WTC11 (cell line): Measurements from ENCODE around the gene CREBBP. TPM values are rescaled to one million over a fixed set of nuclear protein-coding genes. Genes with fewer than 3 reads are reported as not detected.

Experiments
- ATAC-seq: fragments of 200-7000 bp; cut with Tn5 transposase; 2 replicates; pipeline ENCODE4 v1.10.0; 2021; ENCODE audit warnings: mild to moderate bottlenecking, moderate library complexity
- CTCF ChIA-PET: fragments of 300-600 bp; sonication (Branson Sonifier 250); formaldehyde crosslinking; loops from one replicate; lab custom pipeline; 2021; ENCODE audit warnings: antibody characterized with exemption; lab: Charles Lee
- POLR2A ChIA-PET: fragments of 350-600 bp; sonication (Branson Sonifier 250); formaldehyde crosslinking; loops from one replicate; lab custom pipeline; 2021; ENCODE audit warnings: antibody characterized with exemption; lab: Charles Lee
- DNase-seq: peaks from one replicate; pipeline ENCODE4 v3.0.0; 2021; ENCODE audit warnings: low spot score
- H3K27ac Mint-ChIP-seq: 2 replicates; pipeline ENCODE4 v1.8.0; 2021; ENCODE audit warnings: mixed read lengths
- H3K27me3 Mint-ChIP-seq: 2 replicates; pipeline ENCODE4 v1.8.0; 2021; ENCODE audit warnings: low read depth, mild to moderate bottlenecking, moderate library complexity, mixed read lengths
- H3K36me3 Mint-ChIP-seq: 2 replicates; pipeline ENCODE4 v1.8.0; 2021; ENCODE audit warnings: mixed read lengths
- H3K4me1 Mint-ChIP-seq: 2 replicates; pipeline ENCODE4 v1.8.0; 2022; ENCODE audit warnings: mixed read lengths
- H3K4me3 Mint-ChIP-seq: 2 replicates; pipeline ENCODE4 v1.8.0; 2021; ENCODE audit warnings: mild to moderate bottlenecking, moderate library complexity, mixed read lengths
- H3K9me3 Mint-ChIP-seq: 2 replicates; pipeline ENCODE4 v1.8.0; 2021; ENCODE audit warnings: mixed read lengths
- ARID4B ChIP-seq: sonication (generic); formaldehyde crosslinking; IDR thresholded peaks from 2 replicates; pipeline ENCODE4 v1.8.0; 2023; ENCODE audit warnings: missing genetic modification reagents, mild to moderate bottlenecking, borderline replicate concordance
- ATF1 ChIP-seq: sonication (generic); formaldehyde crosslinking; IDR thresholded peaks from 2 replicates; pipeline ENCODE4 v1.8.1; 2023; ENCODE audit warnings: mild to moderate bottlenecking, moderate library complexity, missing genetic modification reagents
- CBFB ChIP-seq: sonication (generic); formaldehyde crosslinking; IDR thresholded peaks from 2 replicates; pipeline ENCODE4 v1.8.1; 2022; ENCODE audit warnings: mild to moderate bottlenecking, low read depth, missing genetic modification reagents
- CDX4 ChIP-seq: fragments of 250-450 bp; sonication (Bioruptor Pico); IDR thresholded peaks from 2 replicates; pipeline ENCODE4 v1.9.0; 2021; ENCODE audit warnings: moderate library complexity, mild to moderate bottlenecking, inconsistent platforms, borderline replicate concordance
- ESRRA ChIP-seq: sonication (generic); formaldehyde crosslinking; IDR thresholded peaks from 2 replicates; pipeline ENCODE4 v1.8.1; 2022; ENCODE audit warnings: mild to moderate bottlenecking, missing genetic modification reagents, borderline replicate concordance
- ETV6 ChIP-seq: sonication (generic); formaldehyde crosslinking; IDR thresholded peaks from 2 replicates; pipeline ENCODE4 v1.8.1; 2022; ENCODE audit warnings: mild to moderate bottlenecking, missing genetic modification reagents
- FOXK1 ChIP-seq: sonication (generic); formaldehyde crosslinking; IDR thresholded peaks from 2 replicates; pipeline ENCODE4 v1.8.0; 2022; ENCODE audit warnings: mild to moderate bottlenecking, moderate library complexity, missing genetic modification reagents
- FOXP1 ChIP-seq: sonication (generic); formaldehyde crosslinking; IDR thresholded peaks from 2 replicates; pipeline ENCODE4 v1.8.0; 2022; ENCODE audit warnings: missing genetic modification reagents, mild to moderate bottlenecking, moderate library complexity, borderline replicate concordance
- GABPB1 ChIP-seq: sonication (generic); formaldehyde crosslinking; IDR thresholded peaks from 2 replicates; pipeline ENCODE4 v1.8.1; 2023; ENCODE audit warnings: mild to moderate bottlenecking, missing genetic modification reagents
- GRHL2 ChIP-seq: fragments of 250-450 bp; sonication (Bioruptor Pico); IDR thresholded peaks from 2 replicates; pipeline ENCODE4 v1.8.0; 2022; ENCODE audit warnings: mild to moderate bottlenecking, moderate library complexity; ENCODE audit not compliant: insufficient replicate concordance, severe bottlenecking
- HMGA2 ChIP-seq: fragments of 250-450 bp; sonication (Bioruptor Pico); IDR thresholded peaks from 2 replicates; pipeline ENCODE4 v1.4.0; 2021; ENCODE audit warnings: mild to moderate bottlenecking, moderate library complexity
- JAZF1 ChIP-seq: fragments of 250-450 bp; sonication (Bioruptor Pico); IDR thresholded peaks from 2 replicates; pipeline ENCODE4 v1.9.0; 2021; ENCODE audit warnings: moderate library complexity, mild to moderate bottlenecking, inconsistent platforms
- JUN ChIP-seq: sonication (generic); formaldehyde crosslinking; IDR thresholded peaks from 2 replicates; pipeline ENCODE4 v1.8.0; 2023; ENCODE audit warnings: mild to moderate bottlenecking, missing genetic modification reagents
- NFE2L1 ChIP-seq: sonication (generic); formaldehyde crosslinking; IDR thresholded peaks from 2 replicates; pipeline ENCODE4 v1.8.1; 2023; ENCODE audit warnings: missing genetic modification reagents
- NR2C2 ChIP-seq: sonication (generic); formaldehyde crosslinking; IDR thresholded peaks from 2 replicates; pipeline ENCODE4 v1.8.0; 2022; ENCODE audit warnings: mild to moderate bottlenecking, missing genetic modification reagents
- NR3C1 ChIP-seq: sonication (generic); formaldehyde crosslinking; conservative IDR thresholded peaks from 2 replicates; pipeline ENCODE4 v1.8.1; 2023; ENCODE audit warnings: low read depth, mild to moderate bottlenecking, missing genetic modification reagents
- RELA ChIP-seq: sonication (generic); formaldehyde crosslinking; IDR thresholded peaks from 2 replicates; pipeline ENCODE4 v1.8.1; 2022; ENCODE audit warnings: missing genetic modification reagents, mild to moderate bottlenecking, borderline replicate concordance
- SP1 ChIP-seq: sonication (generic); formaldehyde crosslinking; conservative IDR thresholded peaks from 2 replicates; pipeline ENCODE4 v1.8.1; 2022; ENCODE audit warnings: missing genetic modification reagents
- TCF7 ChIP-seq: sonication (generic); formaldehyde crosslinking; IDR thresholded peaks from 2 replicates; pipeline ENCODE4 v1.8.0; 2022; ENCODE audit warnings: mild to moderate bottlenecking, low read depth, missing genetic modification reagents, moderate library complexity
- TP53 ChIP-seq: sonication (generic); formaldehyde crosslinking; IDR thresholded peaks from 2 replicates; pipeline ENCODE4 v1.8.1; 2023; ENCODE audit warnings: mild to moderate bottlenecking, missing genetic modification reagents
- ZBTB21 ChIP-seq: sonication (generic); formaldehyde crosslinking; IDR thresholded peaks from 2 replicates; pipeline ENCODE4 v1.8.1; 2023; ENCODE audit warnings: mild to moderate bottlenecking, missing genetic modification reagents, borderline replicate concordance
- ZNF219 ChIP-seq: sonication (generic); formaldehyde crosslinking; IDR thresholded peaks from 2 replicates; pipeline ENCODE4 v1.8.0; 2023; ENCODE audit warnings: missing genetic modification reagents, mild to moderate bottlenecking, borderline replicate concordance
- ZNF232 ChIP-seq: sonication (generic); formaldehyde crosslinking; IDR thresholded peaks from 2 replicates; pipeline ENCODE4 v1.8.0; 2022; ENCODE audit warnings: mild to moderate bottlenecking, missing genetic modification reagents
- ZNF423 ChIP-seq: fragments of 250-450 bp; sonication (Bioruptor Pico); IDR thresholded peaks from 2 replicates; pipeline ENCODE4 v2.1.2; 2022; ENCODE audit warnings: mild to moderate bottlenecking, moderate library complexity
- ZNF671 ChIP-seq: fragments of 250-450 bp; sonication (Bioruptor Pico); IDR thresholded peaks from 2 replicates; pipeline ENCODE4 v1.8.0; 2021; ENCODE audit warnings: mild to moderate bottlenecking
- ZSCAN18 ChIP-seq: fragments of 250-450 bp; sonication (Bioruptor Pico); IDR thresholded peaks from 2 replicates; pipeline ENCODE4 v2.1.2; 2022; ENCODE audit warnings: mild to moderate bottlenecking, moderate library complexity
- total RNA-seq: library from RNA; stranded (reverse); gene quantifications from 3 replicates; pipeline ENCODE4 v1.2.3, GENCODE V29; 2021
- TF ChIP-seq, protein P1 (sequence below): sonication (generic); formaldehyde crosslinking; IDR thresholded peaks from 2 replicates; pipeline ENCODE4 v1.8.0; 2022; ENCODE audit warnings: mild to moderate bottlenecking, missing genetic modification reagents
- TF ChIP-seq, protein P2 (sequence below): sonication (generic); formaldehyde crosslinking; IDR thresholded peaks from 2 replicates; pipeline ENCODE4 v1.8.0; 2023; ENCODE audit warnings: mild to moderate bottlenecking, missing genetic modification reagents

The CREBBP gene
- total RNA-seq, 1 experiment from 2014 or later = 49.6 TPM

DNA sequence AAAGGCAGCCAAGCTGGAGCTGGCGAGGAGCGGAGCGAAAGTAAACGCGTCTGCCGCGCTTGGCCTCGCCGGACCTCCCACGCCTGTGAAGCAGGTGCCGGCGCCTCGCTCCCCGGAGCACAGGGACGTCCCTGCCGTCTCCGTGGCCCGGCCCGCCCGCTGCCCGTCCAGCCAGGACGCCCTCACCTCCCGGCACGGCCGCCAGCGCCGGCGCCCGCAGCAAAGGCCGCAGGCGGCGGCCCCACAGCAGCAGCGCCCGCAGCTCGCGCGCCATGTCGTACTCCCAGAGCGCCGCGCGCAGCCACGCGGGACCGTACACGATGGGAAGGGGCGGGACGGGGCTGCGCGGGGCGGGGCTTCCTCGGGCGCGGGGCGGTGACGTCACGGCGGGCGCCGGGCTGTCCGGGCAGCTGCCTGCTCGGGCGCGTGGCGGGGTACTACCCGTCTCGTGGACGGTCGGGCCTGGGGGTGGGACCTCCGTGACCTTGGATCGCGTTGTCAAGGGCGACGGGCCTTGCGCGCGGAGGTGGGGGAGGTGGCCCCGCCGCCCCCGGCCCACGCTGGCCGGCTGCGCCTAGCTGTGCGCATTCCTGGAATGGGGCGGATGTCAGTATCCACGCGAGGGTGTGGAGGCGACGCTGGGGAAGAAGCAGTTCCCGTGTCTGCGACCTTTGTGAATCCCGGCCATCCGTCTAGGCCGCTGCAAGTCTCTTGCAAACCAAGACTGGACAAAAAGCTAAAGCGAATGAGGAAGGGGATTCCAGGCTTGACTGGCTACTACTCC, 163.1 kb downstream of the CREBBP start, which contains the start of gene TRAP1:
Gene TRAP1, minus strand, starts transcription at position 290 of the 784 bp plus-strand sequence. Its CDS starts 16 bp downstream, at position 274.
- Mint-ChIP-seq H3K36me3 (peaks cover 12% of the 10 kb centered on the region), H3K27ac (peak within 1 kb of the TSS; percentile 84), H3K4me3 (peak within 1 kb of the TSS; percentile 88), H3K9me3 (no peaks in the 10 kb centered on the region), H3K27me3 (no peaks in the 10 kb centered on the region), H3K4me1 (peaks cover 40% of the 10 kb centered on the region)
- peak; percentile 75 for DNase-seq
- ATAC-seq = peak; percentile 74
- ChIA-PET CTCF (interaction anchor here (0.8 to 1.7 kb wide), 2 partner anchors 26 to 64 kb away, joined by 3 to 6 read pairs; no protein-coding TSS in a partner anchor), POLR2A (no interaction called here)
- TF ChIP-seq HMGA2 = no peak
- TF ChIP-seq NFE2L1 (CRISPR knock-in tag) = 0 out of 2 replicates have a peak, but pooled peaks have one; percentile 52
- no peak for TF ChIP-seq ZBTB21 (CRISPR knock-in tag)
- peak; percentile 86; the same call in 1 of the 2 replicates for TF ChIP-seq ARID4B
- peak; percentile 99 for TF ChIP-seq SP1 (CRISPR knock-in tag)
- TF ChIP-seq NR3C1 (CRISPR knock-in tag) = peak; percentile 90; the same call in 1 of the 2 replicates
- TF ChIP-seq, protein P1, sequence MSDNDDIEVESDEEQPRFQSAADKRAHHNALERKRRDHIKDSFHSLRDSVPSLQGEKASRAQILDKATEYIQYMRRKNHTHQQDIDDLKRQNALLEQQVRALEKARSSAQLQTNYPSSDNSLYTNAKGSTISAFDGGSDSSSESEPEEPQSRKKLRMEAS (CRISPR knock-in tag) = peak; percentile 87
- no peak for TF ChIP-seq ZSCAN18 (CRISPR knock-in tag)
- peak; percentile 41 for TF ChIP-seq GABPB1 (CRISPR knock-in tag)
- TF ChIP-seq ETV6 = peak; percentile 12; the same call in 1 of the 2 replicates
- TF ChIP-seq FOXP1 (CRISPR knock-in tag) = peak; percentile 74
- peak; percentile 74; the same call in 1 of the 2 replicates for TF ChIP-seq ZNF219 (CRISPR knock-in tag)
- TF ChIP-seq FOXK1 = peak; percentile 78; the same call in 1 of the 2 replicates
- TF ChIP-seq CBFB (CRISPR knock-in tag) = peak; percentile 86
- no peak for TF ChIP-seq JAZF1 (CRISPR knock-in tag)
- TF ChIP-seq ZNF423 (CRISPR knock-in tag) = no peak
- TF ChIP-seq TP53 = peak; percentile 93
- TF ChIP-seq GRHL2 = no peak
- peak; percentile 80 for TF ChIP-seq RELA
- no peak for TF ChIP-seq ATF1
- TF ChIP-seq TCF7 = 0 out of 2 replicates have a peak, but pooled peaks have one; percentile 22
- TF ChIP-seq ESRRA (CRISPR knock-in tag) = peak; percentile 96
- TF ChIP-seq ZNF232 (CRISPR knock-in tag) = peak; percentile 90
- no peak for TF ChIP-seq CDX4 (CRISPR knock-in tag)
- TF ChIP-seq, protein P2, sequence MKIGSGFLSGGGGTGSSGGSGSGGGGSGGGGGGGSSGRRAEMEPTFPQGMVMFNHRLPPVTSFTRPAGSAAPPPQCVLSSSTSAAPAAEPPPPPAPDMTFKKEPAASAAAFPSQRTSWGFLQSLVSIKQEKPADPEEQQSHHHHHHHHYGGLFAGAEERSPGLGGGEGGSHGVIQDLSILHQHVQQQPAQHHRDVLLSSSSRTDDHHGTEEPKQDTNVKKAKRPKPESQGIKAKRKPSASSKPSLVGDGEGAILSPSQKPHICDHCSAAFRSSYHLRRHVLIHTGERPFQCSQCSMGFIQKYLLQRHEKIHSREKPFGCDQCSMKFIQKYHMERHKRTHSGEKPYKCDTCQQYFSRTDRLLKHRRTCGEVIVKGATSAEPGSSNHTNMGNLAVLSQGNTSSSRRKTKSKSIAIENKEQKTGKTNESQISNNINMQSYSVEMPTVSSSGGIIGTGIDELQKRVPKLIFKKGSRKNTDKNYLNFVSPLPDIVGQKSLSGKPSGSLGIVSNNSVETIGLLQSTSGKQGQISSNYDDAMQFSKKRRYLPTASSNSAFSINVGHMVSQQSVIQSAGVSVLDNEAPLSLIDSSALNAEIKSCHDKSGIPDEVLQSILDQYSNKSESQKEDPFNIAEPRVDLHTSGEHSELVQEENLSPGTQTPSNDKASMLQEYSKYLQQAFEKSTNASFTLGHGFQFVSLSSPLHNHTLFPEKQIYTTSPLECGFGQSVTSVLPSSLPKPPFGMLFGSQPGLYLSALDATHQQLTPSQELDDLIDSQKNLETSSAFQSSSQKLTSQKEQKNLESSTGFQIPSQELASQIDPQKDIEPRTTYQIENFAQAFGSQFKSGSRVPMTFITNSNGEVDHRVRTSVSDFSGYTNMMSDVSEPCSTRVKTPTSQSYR (CRISPR knock-in tag) = no peak
- no peak for TF ChIP-seq NR2C2 (CRISPR knock-in tag)
- 0 out of 2 replicates have a peak, but pooled peaks have one; percentile 2 for TF ChIP-seq JUN (CRISPR knock-in tag)
- TF ChIP-seq ZNF671 (CRISPR knock-in tag) = no peak
